ENCODE results near the gene EXT2. TPM values are rescaled to one million over a fixed set of nuclear protein-coding genes. Genes with fewer than 3 reads are reported as not detected.

The EXT2 gene
- total RNA-seq, 1 donor from 2014 or later = 95.6 TPM

GRCh38 chr11:44078794-44079193, 16.7 kb upstream of the EXT2 start:
- DNase-seq (ENCODE audit: low read depth) = no peak
- TF ChIP-seq CTCF (IDR thresholded peaks at IDR 0.05; ENCODE audit: insufficient read depth, low read length, severe bottlenecking) = no peak
- FAIRE-seq = no peak
- H3K27me3 ChIP-seq (ENCODE audit: control insufficient read depth, insufficient read depth, low read length) = no peaks in the 10 kb centered on the region
- H3K4me3 ChIP-seq (ENCODE audit: low read depth, low read length) = no peak overlapping the region
- H3K36me3 ChIP-seq (ENCODE audit: control insufficient read depth, insufficient read depth, low read length) = no peaks in the 10 kb centered on the region

DNA sequence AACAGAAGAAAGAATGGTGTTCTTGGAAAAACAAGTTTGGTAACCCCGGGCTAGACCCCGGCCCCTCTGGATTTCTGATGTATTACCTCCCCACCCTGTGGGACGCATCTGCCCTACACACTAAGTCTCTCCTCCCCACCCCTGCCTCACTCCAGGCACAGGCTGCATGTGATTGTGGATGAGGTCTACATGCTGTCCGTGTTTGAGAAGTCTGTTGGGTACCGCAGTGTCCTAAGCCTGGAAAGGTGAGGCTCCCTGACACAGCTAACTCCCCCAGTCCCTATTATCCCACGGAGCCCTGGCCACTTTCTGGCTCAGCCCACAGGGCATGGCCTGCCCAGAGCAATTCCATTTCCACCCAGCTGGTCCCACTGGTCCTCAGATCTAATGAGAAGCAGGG, 16.1 kb upstream of the EXT2 start:
- no peak for TF ChIP-seq CTCF (IDR thresholded peaks at IDR 0.05; ENCODE audit: insufficient read depth, low read length, severe bottlenecking)
- H3K36me3 ChIP-seq (ENCODE audit: control insufficient read depth, insufficient read depth, low read length) = no peaks in the 10 kb centered on the region
- no peaks in the 10 kb centered on the region for H3K27me3 ChIP-seq (ENCODE audit: control insufficient read depth, insufficient read depth, low read length)
- H3K4me3 ChIP-seq (ENCODE audit: low read depth, low read length) = no peak overlapping the region
- no peak for DNase-seq (ENCODE audit: low read depth)
- FAIRE-seq = no peak

GRCh38 chr11:44080951-44081350, 14.5 kb upstream of the EXT2 start:
- FAIRE-seq (no peak), DNase-seq (ENCODE audit: low read depth) (no peak)
- no peak overlapping the region for H3K4me3 ChIP-seq (ENCODE audit: low read depth, low read length)
- H3K27me3 ChIP-seq (ENCODE audit: control insufficient read depth, insufficient read depth, low read length) = no peaks in the 10 kb centered on the region
- H3K36me3 ChIP-seq (ENCODE audit: control insufficient read depth, insufficient read depth, low read length) = no peaks in the 10 kb centered on the region
- no peak for TF ChIP-seq CTCF (IDR thresholded peaks at IDR 0.05; ENCODE audit: insufficient read depth, low read length, severe bottlenecking)

- no peak overlapping the region for H3K4me3 ChIP-seq (ENCODE audit: low read depth, low read length)
- H3K27me3 ChIP-seq (ENCODE audit: control insufficient read depth, insufficient read depth, low read length) = no peaks in the 10 kb centered on the region
- FAIRE-seq (peak; percentile 62), DNase-seq (ENCODE audit: low read depth) (no peak)
- TF ChIP-seq CTCF (IDR thresholded peaks at IDR 0.05; ENCODE audit: insufficient read depth, low read length, severe bottlenecking) = no peak
- no peaks in the 10 kb centered on the region for H3K36me3 ChIP-seq (ENCODE audit: control insufficient read depth, insufficient read depth, low read length)
Measured at GRCh38 chr11:44082645-44083044, 12.8 kb upstream of the EXT2 start.

DNA sequence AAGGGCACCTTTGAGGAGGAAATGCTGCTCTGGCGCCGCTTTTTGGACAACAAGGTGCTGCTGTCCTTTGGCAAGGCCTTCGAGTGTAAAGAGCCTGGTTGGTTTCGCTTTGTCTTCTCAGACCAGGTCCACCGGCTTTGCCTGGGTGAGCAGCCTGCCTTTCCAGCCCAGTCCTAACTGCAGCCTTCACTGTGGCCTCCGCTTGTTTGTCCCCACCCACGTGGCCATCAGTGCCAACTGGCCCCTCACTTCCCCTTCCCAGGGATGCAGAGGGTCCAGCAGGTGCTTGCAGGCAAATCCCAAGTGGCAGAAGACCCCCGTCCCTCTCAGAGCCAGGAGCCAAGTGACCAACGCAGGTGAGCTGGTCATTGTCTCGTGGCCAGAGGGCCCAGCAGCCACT, 12.0 kb upstream of the EXT2 start:
- no peak for FAIRE-seq
- H3K36me3 ChIP-seq (ENCODE audit: control insufficient read depth, insufficient read depth, low read length) = no peaks in the 10 kb centered on the region

More for the DNA sequence above, 12.0 kb upstream of the EXT2 start:
- DNase-seq (ENCODE audit: low read depth) = no peak
- no peak overlapping the region for H3K4me3 ChIP-seq (ENCODE audit: low read depth, low read length)
- no peaks in the 10 kb centered on the region for H3K27me3 ChIP-seq (ENCODE audit: control insufficient read depth, insufficient read depth, low read length)
- TF ChIP-seq CTCF (IDR thresholded peaks at IDR 0.05; ENCODE audit: insufficient read depth, low read length, severe bottlenecking) = no peak
